Gastrocnemius medialis (tissue), 4 donors: Measurements from ENCODE around the gene CUX1. TPM values are rescaled to one million over a fixed set of nuclear protein-coding genes. Genes with fewer than 3 reads are reported as not detected.

Experiments used
- ATAC-seq, 2 donors: fragments of 150-250 bp; one replicate each; pipeline ENCODE4 v1.9.1; 2016
- DNase-seq, 2 donors: peaks; one replicate each; pipeline ENCODE4 v3.0.0-alpha.2; 2019
- H3K27ac ChIP-seq, 4 donors: fragments of 200-600 bp; sonication (generic); 1 replicate in 1 of 4; 2 replicates in 3 of 4; pipeline ENCODE4 v1.5.1; 2016 to 2018; ENCODE audit warnings: mild to moderate bottlenecking in 2 of 4, moderate library complexity in 1 of 4
- H3K27me3 ChIP-seq, 3 donors: fragments of 200-600 bp; sonication (generic) in 2 of 3; 1 replicate in 1 of 3; 2 replicates in 2 of 3; pipeline versions ENCODE4 v1.5.1 to v1.6.0; 2016 to 2019; ENCODE audit warnings: mild to moderate bottlenecking in 1 of 3, moderate library complexity in 1 of 3
- H3K36me3 ChIP-seq, 2 donors: fragments of 200-600 bp; sonication (generic) in 1 of 2; one replicate each; pipeline ENCODE4 v1.5.1; 2017 to 2018
- H3K4me1 ChIP-seq, 2 donors: fragments of 200-600 bp; sonication (generic) in 1 of 2; one replicate each; pipeline ENCODE4 v1.5.1; 2016 to 2017; ENCODE audit warnings: mild to moderate bottlenecking in 2 of 2
- H3K4me3 ChIP-seq, 4 donors: fragments of 200-600 bp; sonication (generic) in 3 of 4; 1 replicate in 1 of 4; 2 replicates in 3 of 4; pipeline ENCODE4 v1.5.1; 2016 to 2019; ENCODE audit warnings: mild to moderate bottlenecking in 2 of 4
- H3K9me3 ChIP-seq, 3 donors: fragments of 200-600 bp; sonication (generic) in 2 of 3; 1 replicate in 1 of 3; 2 replicates in 2 of 3; pipeline ENCODE4 v1.5.1; 2016 to 2019
- CTCF ChIP-seq, 5 experiments: fragments of 450-650 bp in 3 of 5; fragments of 200-600 bp in 2 of 5; sonication (generic) in 2 of 5; IDR thresholded peaks in 4 of 5; conservative IDR thresholded peaks in 1 of 5; 1 replicate in 4 of 5; 2 replicates in 1 of 5; pipeline ENCODE4 v1.5.1; 2016 to 2019; ENCODE audit warnings: antibody characterized with exemption in 5 of 5, mild to moderate bottlenecking in 3 of 5, moderate library complexity in 3 of 5
- POLR2A ChIP-seq, 2 donors: fragments of 450-650 bp; IDR thresholded peaks; one replicate each; pipeline ENCODE4 v1.6.1; 2017; ENCODE audit warnings: antibody characterized with exemption in 2 of 2, mild to moderate bottlenecking in 2 of 2, moderate library complexity in 2 of 2
- in situ Hi-C, 4 donors: fragments of 200-750 bp; cut with MboI; loops; one replicate each; pipeline versions ENCODE4 v1.15.0 to v1.8.0; 2017; ENCODE audit warnings: low sequenced_read_pairs in 4 of 4
- intact Hi-C: fragments of 100-400 bp; cut with DNase I; formaldehyde crosslinking; loops from one replicate; pipeline ENCODE4 v1.15.1; 2023; ENCODE audit warnings: low total_unique reads
- total RNA-seq, 4 donors: library from RNA; depleted of rRNA; stranded (reverse); fragments of >200 nt; gene quantifications; one replicate each; pipeline versions ENCODE4 v1.1.0 to v1.2.3, GENCODE V29; 2016

Gene CUX1
- total RNA-seq, 4 donors from 2014 or later = 44.1 to 57.9 (median 54.9) TPM

GRCh38 chr7:101923602-101923985 lies 106.2 kb downstream of the CUX1 start:
- in situ Hi-C loops = no loop called here
- ATAC-seq = peak; percentile 45 to 59
- intact Hi-C loops = no loop called here
- Histone ChIP-seq H3K9me3 (no peaks in the 10 kb centered on the region), H3K36me3 (no peaks in the 10 kb centered on the region), H3K4me1 (peaks cover 30 to 39% of the 10 kb centered on the region in 2 donors), H3K4me3 (peak overlapping the region in 1 of 4 donors; percentile 25), H3K27ac (peak overlapping the region; percentile 81 to 94 (median 88)), H3K27me3 (no peaks in the 10 kb centered on the region)
- TF ChIP-seq CTCF (IDR thresholded peaks at IDR 0.05 in 4 of 5, conservative IDR thresholded peaks at IDR 0.05 in 1 of 5) (no peak), POLR2A (IDR thresholded peaks at IDR 0.05) (no peak)
- peak in 1 of 2 donors; percentile 44 for DNase-seq

GRCh38 chr7:101924171-101924570 lies 106.7 kb downstream of the CUX1 start:
- peak overlapping the region; percentile 81 to 94 (median 88) for H3K27ac ChIP-seq
- in situ Hi-C loops = no loop called here
- TF ChIP-seq CTCF (IDR thresholded peaks at IDR 0.05 in 4 of 5, conservative IDR thresholded peaks at IDR 0.05 in 1 of 5) = no peak
- TF ChIP-seq POLR2A (IDR thresholded peaks at IDR 0.05) = peak; percentile 82 to 86
- H3K36me3 ChIP-seq = no peaks in the 10 kb centered on the region
- no peaks in the 10 kb centered on the region for H3K9me3 ChIP-seq
- peaks cover 30 to 39% of the 10 kb centered on the region in 2 donors for H3K4me1 ChIP-seq
- H3K27me3 ChIP-seq = no peaks in the 10 kb centered on the region
- peak; percentile 72 to 83 for DNase-seq
- intact Hi-C loops = loop anchor here (1.0 kb wide), 1 partner anchor 11 kb away; no protein-coding TSS in a partner anchor
- peak; percentile 95 to 97 for ATAC-seq
- peak overlapping the region in 1 of 4 donors; percentile 25 for H3K4me3 ChIP-seq

- H3K4me3 ChIP-seq = no peak overlapping the region
- ATAC-seq = no peak
- peak overlapping the region; percentile 81 to 94 (median 88) for H3K27ac ChIP-seq
- no peaks in the 10 kb centered on the region for H3K27me3 ChIP-seq
- no peaks in the 10 kb centered on the region for H3K9me3 ChIP-seq
- in situ Hi-C loops (no loop called here), intact Hi-C loops (no loop called here)
- TF ChIP-seq POLR2A (IDR thresholded peaks at IDR 0.05) = no peak
- no peak for TF ChIP-seq CTCF (IDR thresholded peaks at IDR 0.05 in 4 of 5, conservative IDR thresholded peaks at IDR 0.05 in 1 of 5)
- no peaks in the 10 kb centered on the region for H3K36me3 ChIP-seq
- peaks cover 30 to 39% of the 10 kb centered on the region in 2 donors for H3K4me1 ChIP-seq
- peak in 1 of 2 donors; percentile 7 for DNase-seq
These were observed 108.8 kb downstream of the CUX1 start for GRCh38 chr7:101926265-101926664.

DNA sequence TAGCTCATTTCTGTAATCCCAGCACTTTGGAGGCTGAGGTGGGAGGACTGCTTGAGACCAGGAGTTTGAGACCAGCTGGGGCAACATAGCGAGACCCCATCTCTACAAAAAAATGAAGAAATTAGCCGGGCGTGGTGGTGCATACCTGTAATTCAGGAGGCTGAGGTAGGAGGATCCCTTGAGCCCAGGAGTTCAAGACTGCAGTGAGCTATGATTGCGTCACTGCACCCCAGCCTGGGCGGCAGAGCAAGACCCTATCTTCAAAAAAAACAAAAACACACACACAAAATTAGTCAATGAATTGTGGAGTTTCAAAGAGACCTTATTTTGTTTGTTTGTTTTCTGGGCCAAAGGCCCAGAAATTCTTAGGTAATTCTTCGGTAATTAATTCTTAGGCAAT lies 110.0 kb downstream of the CUX1 start:
- peak overlapping the region; percentile 40 to 94 (median 85) for H3K27ac ChIP-seq

More for the DNA sequence above, 110.0 kb downstream of the CUX1 start:
- in situ Hi-C loops = no loop called here
- intact Hi-C loops = no loop called here
- Histone ChIP-seq H3K36me3 (no peaks in the 10 kb centered on the region), H3K9me3 (no peaks in the 10 kb centered on the region), H3K4me1 (peaks cover 27 to 34% of the 10 kb centered on the region in 2 donors), H3K27me3 (no peaks in the 10 kb centered on the region), H3K4me3 (peak overlapping the region in 1 of 4 donors; percentile 8)
- ATAC-seq (no peak), DNase-seq (no peak)
- TF ChIP-seq POLR2A (IDR thresholded peaks at IDR 0.05) (no peak), CTCF (IDR thresholded peaks at IDR 0.05 in 4 of 5, conservative IDR thresholded peaks at IDR 0.05 in 1 of 5) (no peak)
